ENCODE data around the gene C1orf174. TPM values are rescaled to one million over a fixed set of nuclear protein-coding genes. Genes with fewer than 3 reads are reported as not detected.

Gene C1orf174
- total RNA-seq, 1 experiment from 2014 or later = 22.1 TPM

- Histone ChIP-seq H4K20me1 (ENCODE audit: insufficient read depth) (peaks cover 30% of the 10 kb centered on the region), H3K79me2 (ENCODE audit: low read depth) (peaks cover 52% of the 10 kb centered on the region), H3K4me3 (peak overlapping the region; percentile 80), H3K4me2 (peak overlapping the region; percentile 81), H3K9me2 (ENCODE audit: insufficient read depth) (no peaks in the 10 kb centered on the region), H3F3A (ENCODE audit: insufficient read depth, low read depth) (peaks cover 21% of the 10 kb centered on the region; the same call in 1 of the 2 replicates), H3K4me1 (replicated peaks; ENCODE audit: insufficient read depth) (peaks cover 14% of the 10 kb centered on the region; the same call in 1 of the 2 replicates), H3K27me3 (ENCODE audit: insufficient read depth, low read depth) (no peaks in the 10 kb centered on the region), H2AFZ (peak overlapping the region; percentile 88), H3K36me3 (ENCODE audit: low read depth) (peaks cover 7% of the 10 kb centered on the region; the same call in 1 of the 2 replicates), H3K27ac (peak overlapping the region; percentile 98), H3K9me3 (ENCODE audit: insufficient read depth, low read depth) (no peaks in the 10 kb centered on the region)
- BruUV-seq (replicated peaks) = TSS peak; percentile 12
- ChIA-PET POLR2A (ENCODE audit: unreplicated experiment) (interaction anchor here (0.6 kb wide), 2 partner anchors 23 to 42 kb away, joined by 5 read pairs; partner anchors contain the start of genes CEP104 and DFFB), CTCF (interaction anchor here (0.7 kb wide), 1 partner anchor 447 kb away, joined by 3 read pairs; no protein-coding TSS in a partner anchor)
- no peak for TF ChIP-seq EZH2 (IDR thresholded peaks at IDR 0.05; ENCODE audit: low read depth)
- TF ChIP-seq, protein P1, sequence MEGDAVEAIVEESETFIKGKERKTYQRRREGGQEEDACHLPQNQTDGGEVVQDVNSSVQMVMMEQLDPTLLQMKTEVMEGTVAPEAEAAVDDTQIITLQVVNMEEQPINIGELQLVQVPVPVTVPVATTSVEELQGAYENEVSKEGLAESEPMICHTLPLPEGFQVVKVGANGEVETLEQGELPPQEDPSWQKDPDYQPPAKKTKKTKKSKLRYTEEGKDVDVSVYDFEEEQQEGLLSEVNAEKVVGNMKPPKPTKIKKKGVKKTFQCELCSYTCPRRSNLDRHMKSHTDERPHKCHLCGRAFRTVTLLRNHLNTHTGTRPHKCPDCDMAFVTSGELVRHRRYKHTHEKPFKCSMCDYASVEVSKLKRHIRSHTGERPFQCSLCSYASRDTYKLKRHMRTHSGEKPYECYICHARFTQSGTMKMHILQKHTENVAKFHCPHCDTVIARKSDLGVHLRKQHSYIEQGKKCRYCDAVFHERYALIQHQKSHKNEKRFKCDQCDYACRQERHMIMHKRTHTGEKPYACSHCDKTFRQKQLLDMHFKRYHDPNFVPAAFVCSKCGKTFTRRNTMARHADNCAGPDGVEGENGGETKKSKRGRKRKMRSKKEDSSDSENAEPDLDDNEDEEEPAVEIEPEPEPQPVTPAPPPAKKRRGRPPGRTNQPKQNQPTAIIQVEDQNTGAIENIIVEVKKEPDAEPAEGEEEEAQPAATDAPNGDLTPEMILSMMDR (conservative IDR thresholded peaks at IDR 0.05) = no peak; the same call in 1 of the 2 replicates
- DNase-seq = peak in 1 of 2 experiments; percentile 33
- intact Hi-C loops (cut with micrococcal nuclease; ENCODE audit: unreplicated experiment) = loop anchor here (1.0 to 10.0 kb wide), 3 partner anchors 42 to 447 kb away; partner anchors contain the start of genes CEP104, DFFB and LRRC47
Observed at GRCh38 chr1:3899754-3900149, 320 bp downstream of the C1orf174 start.

DNA sequence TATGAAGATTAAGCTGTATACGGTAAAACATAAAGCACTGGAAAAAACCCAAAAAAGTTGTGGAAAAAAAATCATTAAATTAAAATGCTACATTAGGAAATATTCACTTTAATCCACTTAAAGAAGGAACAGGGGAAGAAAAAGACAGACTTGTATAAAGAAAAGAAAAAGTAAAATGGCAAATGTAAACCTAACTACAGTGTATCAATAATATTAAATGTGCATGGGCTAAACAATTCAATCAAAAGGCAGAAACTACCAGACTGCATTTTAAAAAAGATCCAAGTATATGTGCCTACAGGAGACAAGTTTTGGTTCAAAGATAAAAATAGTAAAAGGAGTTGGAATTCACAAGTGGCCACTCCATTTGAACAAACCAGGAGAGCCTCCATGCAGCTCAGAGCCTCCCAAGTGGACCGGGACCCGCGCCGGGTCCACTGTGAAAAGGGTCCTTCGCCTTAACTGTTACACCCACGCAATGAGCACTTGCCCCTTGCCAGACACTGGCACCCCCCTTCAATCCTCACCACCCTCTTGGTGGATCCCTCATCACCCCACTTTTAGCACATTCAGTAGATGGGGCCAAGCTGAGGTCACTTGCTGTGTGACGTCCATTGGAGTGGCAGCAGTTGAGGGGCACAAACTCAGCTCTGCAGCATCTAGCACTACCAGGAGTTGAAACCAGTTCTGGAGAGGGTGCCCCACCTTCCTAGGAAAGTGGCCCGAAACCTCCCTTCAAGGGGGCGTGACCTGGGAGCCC lies 898 bp downstream of the C1orf174 start:
- Histone ChIP-seq H3K27ac (peak overlapping the region; percentile 98), H2AFZ (peak overlapping the region; percentile 88), H3K9me2 (ENCODE audit: insufficient read depth) (no peaks in the 10 kb centered on the region), H4K20me1 (ENCODE audit: insufficient read depth) (peaks cover 30% of the 10 kb centered on the region), H3K4me3 (peak overlapping the region; percentile 80), H3K4me2 (peak overlapping the region; percentile 81), H3K79me2 (ENCODE audit: low read depth) (peaks cover 55% of the 10 kb centered on the region), H3K9me3 (ENCODE audit: insufficient read depth, low read depth) (no peaks in the 10 kb centered on the region), H3F3A (ENCODE audit: insufficient read depth, low read depth) (peaks cover 21% of the 10 kb centered on the region; the same call in 1 of the 2 replicates), H3K4me1 (replicated peaks; ENCODE audit: insufficient read depth) (peaks cover 14% of the 10 kb centered on the region; the same call in 1 of the 2 replicates), H3K27me3 (ENCODE audit: insufficient read depth, low read depth) (no peaks in the 10 kb centered on the region), H3K36me3 (ENCODE audit: low read depth) (peaks cover 7% of the 10 kb centered on the region; the same call in 1 of the 2 replicates)
- no peak for DNase-seq
- POLR2A ChIA-PET (ENCODE audit: unreplicated experiment) = interaction anchor here (0.6 kb wide), 2 partner anchors 23 to 42 kb away, joined by 5 read pairs; partner anchors contain the start of genes CEP104 and DFFB
- no TSS peak for BruUV-seq (replicated peaks)
- CTCF ChIA-PET = interaction anchor here (0.5 kb wide), 1 partner anchor 66 kb away, joined by 3 read pairs; no protein-coding TSS in a partner anchor
- TF ChIP-seq EZH2 (IDR thresholded peaks at IDR 0.05; ENCODE audit: low read depth) = no peak
- TF ChIP-seq, protein P1 (conservative IDR thresholded peaks at IDR 0.05) = no peak; the same call in 1 of the 2 replicates
- intact Hi-C loops (cut with micrococcal nuclease; ENCODE audit: unreplicated experiment) = no loop called here

GRCh38 chr1:3898475-3898735 lies 1.7 kb downstream of the C1orf174 start:
- no peak for DNase-seq
- peaks cover 36% of the 10 kb centered on the region for H4K20me1 ChIP-seq (ENCODE audit: insufficient read depth)
- H3K4me2 ChIP-seq = peak overlapping the region; percentile 81
- BruUV-seq (replicated peaks) = no TSS peak
- no peak overlapping the region for H3K27ac ChIP-seq
- TF ChIP-seq EZH2 (IDR thresholded peaks at IDR 0.05; ENCODE audit: low read depth) = no peak
- TF ChIP-seq, protein P1 (conservative IDR thresholded peaks at IDR 0.05) = no peak
- H3K4me1 ChIP-seq (replicated peaks; ENCODE audit: insufficient read depth) = peaks cover 14% of the 10 kb centered on the region; the same call in 1 of the 2 replicates
- H3K36me3 ChIP-seq (ENCODE audit: low read depth) = peaks cover 7% of the 10 kb centered on the region; the same call in 1 of the 2 replicates
- CTCF ChIA-PET = no interaction called here
- H3K9me3 ChIP-seq (ENCODE audit: insufficient read depth, low read depth) = no peaks in the 10 kb centered on the region
- POLR2A ChIA-PET (ENCODE audit: unreplicated experiment) = no interaction called here
- H3K4me3 ChIP-seq = peak overlapping the region; percentile 80
- peaks cover 24% of the 10 kb centered on the region; the same call in 1 of the 2 replicates for H3F3A ChIP-seq (ENCODE audit: insufficient read depth, low read depth)
- no peaks in the 10 kb centered on the region for H3K9me2 ChIP-seq (ENCODE audit: insufficient read depth)
- intact Hi-C loops (cut with micrococcal nuclease; ENCODE audit: unreplicated experiment) = no loop called here
- no peak overlapping the region for H2AFZ ChIP-seq
- H3K27me3 ChIP-seq (ENCODE audit: insufficient read depth, low read depth) = no peaks in the 10 kb centered on the region
- H3K79me2 ChIP-seq (ENCODE audit: low read depth) = peaks cover 62% of the 10 kb centered on the region

Data from PC-9 (cell line).